Cardiac muscle cell (in vitro differentiated cells and primary cell): ENCODE results near the gene NFYB. TPM values are rescaled to one million over a fixed set of nuclear protein-coding genes. Genes with fewer than 3 reads are reported as not detected.
"Not testable (repeated sequence)": the region's sequence is repeated elsewhere in the genome, so short reads cannot be mapped to it uniquely, and the experiment has no call there.

ENCODE experiments used
- DNase-seq, 2 donors: peaks; one replicate each; pipeline versions ENCODE4 v3.0.0 to v3.0.0-alpha.2; 2010 to 2017; ENCODE audit warnings: low read depth in 1 of 2, low spot score in 1 of 2
- H3K27ac ChIP-seq: fragments of 200-600 bp; sonication (generic); 2 replicates; pipeline ENCODE4 v1.5.1; 2016
- H3K27me3 ChIP-seq: fragments of 200-600 bp; sonication (generic); 2 replicates; pipeline ENCODE4 v1.6.0; 2016; ENCODE audit warnings: control low read depth
- H3K36me3 ChIP-seq: fragments of 200-600 bp; sonication (generic); 2 replicates; pipeline ENCODE4 v1.5.1; 2016; ENCODE audit warnings: control low read depth
- H3K4me1 ChIP-seq: fragments of 200-600 bp; sonication (generic); 2 replicates; pipeline ENCODE4 v1.8.1; 2017; ENCODE audit warnings: low read depth, mild to moderate bottlenecking, mixed run types
- H3K4me3 ChIP-seq: fragments of 200-600 bp; sonication (generic); 2 replicates; pipeline ENCODE4 v1.5.1; 2016; ENCODE audit warnings: mild to moderate bottlenecking
- H3K9me3 ChIP-seq: fragments of 200-600 bp; sonication (generic); 2 replicates; pipeline ENCODE4 v1.5.1; 2017; ENCODE audit warnings: low read depth, mild to moderate bottlenecking, control low read depth
- CTCF ChIP-seq: IDR thresholded peaks from 2 replicates; pipeline ENCODE4 v1.5.1; 2012; ENCODE audit warnings: low read depth, mild to moderate bottlenecking, low read length
- polyA plus RNA-seq: library from polyadenylated mRNA; unstranded; fragments of >200 nt; fragmentation: Nextera tagmentation; extraction: Ambion mirVana; gene quantifications from 2 replicates; pipeline ENCODE4 v1.2.1, GENCODE V29; 2016
- total RNA-seq: library from RNA; depleted of rRNA; stranded (reverse); fragments of >200 nt; gene quantifications from 2 replicates; pipeline ENCODE4 v1.2.3, GENCODE V29; 2016

The NFYB gene
- total and polyA plus RNA-seq, 2 experiments from 2014 or later, result 115 to 150 TPM

- TF ChIP-seq CTCF, result no peak
- H3K9me3 ChIP-seq, result no peaks in the 10 kb centered on the region
- H3K27me3 ChIP-seq, result no peaks in the 10 kb centered on the region
- H3K27ac ChIP-seq, result no peak overlapping the region
- no peaks in the 10 kb centered on the region for H3K36me3 ChIP-seq
- peak in 1 of 2 donors; percentile 78 for DNase-seq
- no peaks in the 10 kb centered on the region for H3K4me1 ChIP-seq
- no peak overlapping the region for H3K4me3 ChIP-seq
These were observed 27.8 kb upstream of the NFYB start for GRCh38 chr12:104165801-104166200.

- Histone ChIP-seq H3K27ac (no peak overlapping the region), H3K36me3 (no peaks in the 10 kb centered on the region), H3K27me3 (no peaks in the 10 kb centered on the region), H3K9me3 (no peaks in the 10 kb centered on the region), H3K4me1 (no peaks in the 10 kb centered on the region), H3K4me3 (no peak overlapping the region)
- no peak for DNase-seq
- TF ChIP-seq CTCF, result no peak
These were observed 26.6 kb upstream of the NFYB start for GRCh38 chr12:104164634-104165033.

GRCh38 chr12:104163631-104164030, 25.6 kb upstream of the NFYB start:
- no peak for TF ChIP-seq CTCF
- no peak for DNase-seq
- no peaks in the 10 kb centered on the region for H3K27me3 ChIP-seq
- H3K4me3 ChIP-seq, result no peak overlapping the region
- H3K36me3 ChIP-seq, result no peaks in the 10 kb centered on the region
- no peaks in the 10 kb centered on the region for H3K9me3 ChIP-seq
- no peak overlapping the region for H3K27ac ChIP-seq
- H3K4me1 ChIP-seq, result no peaks in the 10 kb centered on the region

GRCh38 chr12:104163028-104163427, 25.0 kb upstream of the NFYB start:
- not testable (repeated sequence) for H3K4me1 ChIP-seq, H3K27ac ChIP-seq, H3K36me3 ChIP-seq, H3K27me3 ChIP-seq, H3K4me3 ChIP-seq, DNase-seq, H3K9me3 ChIP-seq

GRCh38 chr12:104155711-104156555, 17.9 kb upstream of the NFYB start:
- no peak for DNase-seq
- Histone ChIP-seq H3K4me3 (no peak overlapping the region), H3K36me3 (no peaks in the 10 kb centered on the region), H3K4me1 (no peaks in the 10 kb centered on the region), H3K27me3 (no peaks in the 10 kb centered on the region), H3K9me3 (no peaks in the 10 kb centered on the region), H3K27ac (no peak overlapping the region)
- TF ChIP-seq CTCF, result no peak

- Histone ChIP-seq H3K27ac (no peak overlapping the region), H3K4me1 (no peaks in the 10 kb centered on the region), H3K36me3 (no peaks in the 10 kb centered on the region), H3K4me3 (no peak overlapping the region), H3K9me3 (no peaks in the 10 kb centered on the region), H3K27me3 (no peaks in the 10 kb centered on the region)
- no peak for DNase-seq
- TF ChIP-seq CTCF, result no peak
These were observed 16.8 kb upstream of the NFYB start for GRCh38 chr12:104154806-104155205.
